Activated B cell treated with CpG ODN at 0.5 μM for 24 hours (primary cell): ENCODE data around the gene MRFAP1L1. TPM values are rescaled to one million over a fixed set of nuclear protein-coding genes. Genes with fewer than 3 reads are reported as not detected.

ENCODE experiments used
- ATAC-seq: fragments of 200-7000 bp; cut with Tn5 transposase; one replicate; pipeline ENCODE4 v1.10.0; 2021; ENCODE audit warnings: low read depth, mild to moderate bottlenecking, moderate library complexity
- CTCF ChIA-PET: fragments of 350-600 bp; sonication (Branson Sonifier 250); formaldehyde crosslinking; loops from one replicate; lab custom pipeline; 2021; ENCODE audit warnings: antibody characterized with exemption; lab: Charles Lee
- POLR2A ChIA-PET: fragments of 350-600 bp; sonication (Branson Sonifier 250); formaldehyde crosslinking; loops from one replicate; lab custom pipeline; 2021; ENCODE audit warnings: antibody characterized with exemption; lab: Charles Lee
- DNase-seq: peaks from one replicate; pipeline ENCODE4 v3.0.0; 2022
- H3K27ac Mint-ChIP-seq: one replicate; pipeline ENCODE4 v1.8.0; 2020; ENCODE audit warnings: mixed read lengths
- H3K27me3 Mint-ChIP-seq: one replicate; pipeline ENCODE4 v1.8.0; 2021; ENCODE audit warnings: mixed read lengths
- H3K36me3 Mint-ChIP-seq: one replicate; pipeline ENCODE4 v1.8.0; 2021; ENCODE audit warnings: low read depth, mixed read lengths
- H3K4me1 Mint-ChIP-seq: one replicate; pipeline ENCODE4 v1.8.0; 2021; ENCODE audit warnings: mixed read lengths
- H3K4me3 Mint-ChIP-seq: one replicate; pipeline ENCODE4 v1.8.0; 2020; ENCODE audit warnings: mild to moderate bottlenecking, mixed read lengths
- H3K9me3 Mint-ChIP-seq: one replicate; pipeline ENCODE4 v1.8.0; 2020; ENCODE audit warnings: mixed read lengths
- CTCF ChIP-seq: fragments of 200-600 bp; IDR thresholded peaks from one replicate; pipeline ENCODE4 v1.8.0; 2022; ENCODE audit warnings: antibody characterized with exemption, mild to moderate bottlenecking
- intact Hi-C: fragments of 100-400 bp; cut with micrococcal nuclease; formaldehyde crosslinking; loops from one replicate; pipeline ENCODE4 v1.15.1; 2024
- total RNA-seq: library from RNA; stranded (reverse); gene quantifications from 2 replicates; pipeline ENCODE4 v1.2.3, GENCODE V29; 2022

MRFAP1L1 gene
- total RNA-seq, 1 donor from 2014 or later, result 39.1 TPM

GRCh38 chr4:6703786-6704185 is 5.9 kb downstream of the MRFAP1L1 start:
- Mint-ChIP-seq H3K9me3 (no peaks in the 10 kb centered on the region), H3K27ac (no peak overlapping the region), H3K4me3 (no peak overlapping the region), H3K27me3 (no peaks in the 10 kb centered on the region), H3K4me1 (peaks cover 42% of the 10 kb centered on the region), H3K36me3 (peaks cover 65% of the 10 kb centered on the region)
- ChIA-PET POLR2A (no interaction called here), CTCF (no interaction called here)
- intact Hi-C loops, result no loop called here
- DNase-seq, result no peak
- TF ChIP-seq CTCF, result no peak
- no peak for ATAC-seq

GRCh38 chr4:6702761-6703160 is 6.9 kb downstream of the MRFAP1L1 start:
- Mint-ChIP-seq H3K4me3 (no peak overlapping the region), H3K9me3 (no peaks in the 10 kb centered on the region), H3K4me1 (peaks cover 32% of the 10 kb centered on the region), H3K36me3 (peaks cover 61% of the 10 kb centered on the region), H3K27me3 (no peaks in the 10 kb centered on the region), H3K27ac (no peak overlapping the region)
- ATAC-seq (no peak), DNase-seq (no peak)
- TF ChIP-seq CTCF, result no peak
- CTCF ChIA-PET, result no interaction called here
- intact Hi-C loops, result no loop called here
- POLR2A ChIA-PET, result no interaction called here

DNA sequence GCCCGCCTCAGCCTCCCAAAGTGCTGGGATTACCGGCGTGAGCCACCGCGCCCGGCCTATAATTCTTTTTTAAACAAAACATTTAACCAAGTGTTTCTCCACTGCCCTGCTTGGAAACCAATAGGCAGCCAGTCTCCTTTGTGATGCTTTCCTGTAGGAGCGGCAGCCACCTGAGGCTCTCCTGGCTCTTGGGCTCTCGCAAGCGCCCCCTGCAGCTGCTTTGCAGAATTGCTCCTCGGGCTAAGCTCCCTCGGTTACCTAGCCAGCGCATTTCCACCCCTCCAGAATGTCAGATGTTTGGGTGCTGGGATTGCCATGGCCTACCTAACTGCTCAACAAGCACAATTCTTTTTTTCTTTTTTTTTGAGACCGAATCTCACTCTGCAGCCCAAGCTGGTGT is 8.3 kb downstream of the MRFAP1L1 start:
- DNase-seq (no peak), ATAC-seq (no peak)

GRCh38 chr4:6699903-6700302 is 9.8 kb downstream of the MRFAP1L1 start:
- intact Hi-C loops, result no loop called here
- no peak overlapping the region for H3K27ac Mint-ChIP-seq
- POLR2A ChIA-PET, result interaction anchor here (0.5 to 1.1 kb wide), 2 partner anchors 25 to 93 kb away, joined by 4 to 5 read pairs; no protein-coding TSS in a partner anchor
- H3K4me1 Mint-ChIP-seq, result peaks cover 16% of the 10 kb centered on the region
- H3K9me3 Mint-ChIP-seq, result no peaks in the 10 kb centered on the region
- no peaks in the 10 kb centered on the region for H3K27me3 Mint-ChIP-seq
- CTCF ChIA-PET, result no interaction called here
- DNase-seq (no peak), ATAC-seq (no peak)
- no peak for TF ChIP-seq CTCF
- no peak overlapping the region for H3K4me3 Mint-ChIP-seq
- peaks cover 42% of the 10 kb centered on the region for H3K36me3 Mint-ChIP-seq

More for the DNA sequence above, 8.3 kb downstream of the MRFAP1L1 start:
- Mint-ChIP-seq H3K27ac (no peak overlapping the region), H3K36me3 (peaks cover 51% of the 10 kb centered on the region), H3K9me3 (no peaks in the 10 kb centered on the region), H3K27me3 (no peaks in the 10 kb centered on the region), H3K4me3 (no peak overlapping the region), H3K4me1 (peaks cover 25% of the 10 kb centered on the region)
- ChIA-PET CTCF (no interaction called here), POLR2A (no interaction called here)
- intact Hi-C loops, result no loop called here
- TF ChIP-seq CTCF, result no peak

DNA sequence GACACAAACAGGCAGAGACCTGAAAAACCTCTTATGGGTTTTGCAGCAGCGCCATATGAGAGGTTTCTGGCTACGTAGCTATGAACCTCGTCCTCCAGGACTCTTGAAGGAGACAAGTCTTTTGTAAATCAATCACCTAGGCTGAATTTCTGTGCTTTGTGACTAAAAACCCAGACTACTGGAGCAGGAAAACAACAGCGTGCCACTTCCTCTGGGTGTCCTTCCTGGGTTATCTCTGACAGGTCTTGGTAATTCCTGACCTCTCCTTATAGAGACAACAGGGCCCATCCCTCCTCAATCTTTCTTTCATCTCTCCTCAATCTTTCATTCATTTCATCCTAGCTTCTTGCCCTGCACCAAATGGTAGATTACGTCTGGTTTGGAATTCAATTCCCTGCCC is 10.3 kb downstream of the MRFAP1L1 start:
- intact Hi-C loops, result no loop called here
- Mint-ChIP-seq H3K27ac (no peak overlapping the region), H3K9me3 (no peaks in the 10 kb centered on the region)

More for the DNA sequence above, 10.3 kb downstream of the MRFAP1L1 start:
- no peaks in the 10 kb centered on the region for H3K27me3 Mint-ChIP-seq
- peaks cover 40% of the 10 kb centered on the region for H3K36me3 Mint-ChIP-seq
- DNase-seq (no peak), ATAC-seq (no peak)
- no peak overlapping the region for H3K4me3 Mint-ChIP-seq
- ChIA-PET POLR2A (interaction anchor here (0.6 kb wide), 1 partner anchor 368 kb away, joined by 3 read pairs; no protein-coding TSS in a partner anchor), CTCF (no interaction called here)
- TF ChIP-seq CTCF, result no peak
- peaks cover 11% of the 10 kb centered on the region for H3K4me1 Mint-ChIP-seq
